WTC11 (cell line): ENCODE results near the gene COL5A3.

ENCODE experiments used
- CDX4 ChIP-seq: fragments of 250-450 bp; sonication (Bioruptor Pico); IDR thresholded peaks from 2 replicates; pipeline ENCODE4 v1.9.0; 2021; ENCODE audit warnings: moderate library complexity, mild to moderate bottlenecking, inconsistent platforms, borderline replicate concordance
- E2F1 ChIP-seq: sonication (generic); formaldehyde crosslinking; IDR thresholded peaks from 2 replicates; pipeline ENCODE4 v1.8.0; 2022; ENCODE audit warnings: mild to moderate bottlenecking, missing genetic modification reagents
- RELA ChIP-seq: sonication (generic); formaldehyde crosslinking; IDR thresholded peaks from 2 replicates; pipeline ENCODE4 v1.8.1; 2022; ENCODE audit warnings: missing genetic modification reagents, mild to moderate bottlenecking, borderline replicate concordance
- TF ChIP-seq, protein P1 (sequence below): fragments of 200-600 bp; IDR thresholded peaks from 2 replicates; pipeline ENCODE4 v1.8.0; 2022; ENCODE audit warnings: antibody characterized with exemption
- TF ChIP-seq, protein P2 (sequence below): sonication (generic); formaldehyde crosslinking; IDR thresholded peaks from 2 replicates; pipeline ENCODE4 v1.8.1; 2023; ENCODE audit warnings: mild to moderate bottlenecking, moderate library complexity, missing genetic modification reagents
- TF ChIP-seq, protein P3 (sequence below): sonication (generic); formaldehyde crosslinking; IDR thresholded peaks from 2 replicates; pipeline ENCODE4 v1.8.1; 2023; ENCODE audit warnings: mild to moderate bottlenecking, missing genetic modification reagents, moderate library complexity

GRCh38 chr19:9991425-9992191 is 18.7 kb downstream of the COL5A3 start:
- TF ChIP-seq, protein P1, sequence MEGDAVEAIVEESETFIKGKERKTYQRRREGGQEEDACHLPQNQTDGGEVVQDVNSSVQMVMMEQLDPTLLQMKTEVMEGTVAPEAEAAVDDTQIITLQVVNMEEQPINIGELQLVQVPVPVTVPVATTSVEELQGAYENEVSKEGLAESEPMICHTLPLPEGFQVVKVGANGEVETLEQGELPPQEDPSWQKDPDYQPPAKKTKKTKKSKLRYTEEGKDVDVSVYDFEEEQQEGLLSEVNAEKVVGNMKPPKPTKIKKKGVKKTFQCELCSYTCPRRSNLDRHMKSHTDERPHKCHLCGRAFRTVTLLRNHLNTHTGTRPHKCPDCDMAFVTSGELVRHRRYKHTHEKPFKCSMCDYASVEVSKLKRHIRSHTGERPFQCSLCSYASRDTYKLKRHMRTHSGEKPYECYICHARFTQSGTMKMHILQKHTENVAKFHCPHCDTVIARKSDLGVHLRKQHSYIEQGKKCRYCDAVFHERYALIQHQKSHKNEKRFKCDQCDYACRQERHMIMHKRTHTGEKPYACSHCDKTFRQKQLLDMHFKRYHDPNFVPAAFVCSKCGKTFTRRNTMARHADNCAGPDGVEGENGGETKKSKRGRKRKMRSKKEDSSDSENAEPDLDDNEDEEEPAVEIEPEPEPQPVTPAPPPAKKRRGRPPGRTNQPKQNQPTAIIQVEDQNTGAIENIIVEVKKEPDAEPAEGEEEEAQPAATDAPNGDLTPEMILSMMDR, result no peak
- TF ChIP-seq, protein P2, sequence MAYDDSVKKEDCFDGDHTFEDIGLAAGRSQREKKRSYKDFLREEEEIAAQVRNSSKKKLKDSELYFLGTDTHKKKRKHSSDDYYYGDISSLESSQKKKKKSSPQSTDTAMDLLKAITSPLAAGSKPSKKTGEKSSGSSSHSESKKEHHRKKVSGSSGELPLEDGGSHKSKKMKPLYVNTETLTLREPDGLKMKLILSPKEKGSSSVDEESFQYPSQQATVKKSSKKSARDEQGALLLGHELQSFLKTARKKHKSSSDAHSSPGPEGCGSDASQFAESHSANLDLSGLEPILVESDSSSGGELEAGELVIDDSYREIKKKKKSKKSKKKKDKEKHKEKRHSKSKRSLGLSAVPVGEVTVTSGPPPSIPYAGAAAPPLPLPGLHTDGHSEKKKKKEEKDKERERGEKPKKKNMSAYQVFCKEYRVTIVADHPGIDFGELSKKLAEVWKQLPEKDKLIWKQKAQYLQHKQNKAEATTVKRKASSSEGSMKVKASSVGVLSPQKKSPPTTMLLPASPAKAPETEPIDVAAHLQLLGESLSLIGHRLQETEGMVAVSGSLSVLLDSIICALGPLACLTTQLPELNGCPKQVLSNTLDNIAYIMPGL (CRISPR knock-in tag), result no peak
- TF ChIP-seq CDX4 (CRISPR knock-in tag) (no peak), E2F1 (CRISPR knock-in tag) (no peak), RELA (CRISPR knock-in tag) (no peak)
- TF ChIP-seq, protein P3, sequence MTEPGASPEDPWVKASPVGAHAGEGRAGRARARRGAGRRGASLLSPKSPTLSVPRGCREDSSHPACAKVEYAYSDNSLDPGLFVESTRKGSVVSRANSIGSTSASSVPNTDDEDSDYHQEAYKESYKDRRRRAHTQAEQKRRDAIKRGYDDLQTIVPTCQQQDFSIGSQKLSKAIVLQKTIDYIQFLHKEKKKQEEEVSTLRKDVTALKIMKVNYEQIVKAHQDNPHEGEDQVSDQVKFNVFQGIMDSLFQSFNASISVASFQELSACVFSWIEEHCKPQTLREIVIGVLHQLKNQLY (CRISPR knock-in tag), result no peak
